Superior temporal gyrus (tissue), 1 donor: ENCODE data around the gene FIBP.
"Not testable (repeated sequence)": the region's sequence is repeated elsewhere in the genome, so short reads cannot be mapped to it uniquely, and the experiment has no call there.

Source experiments
- DNase-seq: peaks from one replicate; pipeline ENCODE4 v3.0.0-alpha.2; 2016; ENCODE audit errors: extremely low spot score

FIBP gene

DNA sequence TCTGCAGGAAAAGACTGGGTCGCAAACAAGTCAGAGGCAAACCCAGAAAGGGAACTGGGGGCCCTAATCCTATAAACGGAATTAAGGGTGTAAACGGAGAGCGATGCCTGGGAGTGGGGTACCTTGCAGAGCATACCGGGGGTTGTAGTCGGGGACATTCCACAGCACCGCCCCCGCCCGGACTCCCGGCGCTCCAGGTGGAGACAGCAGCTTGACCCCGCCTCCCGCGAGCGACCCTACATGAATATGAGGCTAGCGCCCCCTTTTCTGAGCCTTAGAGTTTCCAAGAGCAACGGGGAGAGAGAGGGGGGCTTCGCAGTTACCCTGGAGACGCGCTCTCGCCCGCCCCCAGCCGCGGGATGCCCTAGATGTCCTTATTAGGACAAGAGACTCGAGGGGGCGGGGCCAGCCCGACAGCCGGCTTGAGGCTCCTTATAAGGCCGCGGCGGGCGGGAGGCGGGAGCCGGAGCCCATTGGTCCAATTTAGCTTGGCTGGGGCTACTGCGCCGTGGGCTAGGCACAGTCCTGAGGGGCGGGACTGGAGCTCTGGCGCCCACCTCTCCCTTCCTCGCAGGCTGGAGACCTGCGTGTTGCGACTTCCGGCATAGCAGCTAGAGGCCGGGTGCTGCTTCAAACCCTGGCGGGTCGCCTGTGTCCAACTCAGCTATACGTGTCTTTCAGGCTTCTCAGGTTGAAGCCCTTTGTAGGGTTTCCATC, 29.0 kb downstream of the FIBP start:
- DNase-seq = peak; percentile 96

GRCh38 chr11:65858681-65859087, 29.6 kb downstream of the FIBP start:
- no peak for DNase-seq

DNA sequence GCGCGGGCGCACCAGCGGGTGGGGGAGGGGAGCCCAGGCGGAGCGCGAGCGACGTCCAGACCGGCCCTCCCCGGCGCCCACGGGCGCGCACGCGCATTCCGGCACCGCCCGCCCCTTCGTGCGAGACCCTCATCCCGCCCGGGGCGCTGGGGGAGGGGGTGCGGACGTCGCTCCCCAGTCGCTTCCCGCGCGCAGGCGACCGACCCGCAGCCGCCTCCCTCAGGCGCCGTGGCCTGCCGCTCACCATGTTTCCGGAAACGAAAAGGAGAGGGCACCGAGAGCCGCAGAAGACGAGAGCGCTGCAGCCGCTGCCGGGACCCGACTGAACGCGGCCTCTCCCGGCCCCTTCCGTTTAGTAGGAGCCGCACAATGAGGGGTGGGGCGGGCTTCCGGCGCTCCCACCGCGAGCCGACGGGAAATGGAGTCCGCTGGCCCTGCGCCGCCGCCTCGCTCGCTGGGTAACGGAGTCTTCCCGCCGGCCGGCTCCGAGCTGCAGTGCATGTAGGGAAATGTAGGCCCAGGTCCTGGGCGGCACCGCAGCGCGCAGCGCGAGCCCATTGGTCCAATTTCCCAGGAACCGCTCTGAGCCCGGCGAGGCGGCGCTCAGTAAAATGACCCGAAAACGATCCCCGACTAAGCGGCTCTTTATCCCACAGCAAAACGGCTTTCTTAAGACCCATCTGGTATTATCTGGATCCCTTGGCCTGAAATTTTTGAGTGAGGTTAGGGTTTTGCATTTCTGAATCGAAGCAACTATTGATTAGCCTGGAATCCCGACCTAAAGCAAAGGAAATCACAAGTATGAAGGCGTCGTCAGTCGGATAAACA, 30.2 kb downstream of the FIBP start, which contains the start of gene CFL1:
TSS of gene CFL1 (minus strand) at position 328 of the 828 bp plus-strand sequence. CDS start at position 247, 81 bp downstream.
- peak; percentile 96 for DNase-seq

GRCh38 chr11:65857500-65857852, 30.8 kb downstream of the FIBP start:
- peak; percentile 35 for DNase-seq

- peak; percentile 72 for DNase-seq
Observed at GRCh38 chr11:65856689-65857499, 31.4 kb downstream of the FIBP start.

- DNase-seq = no peak
Observed at GRCh38 chr11:65855927-65856363, 32.3 kb downstream of the FIBP start.

- DNase-seq = no peak
Observed at GRCh38 chr11:65854852-65855837, 33.1 kb downstream of the FIBP start.

GRCh38 chr11:65854161-65854592, 34.1 kb downstream of the FIBP start:
- DNase-seq = no peak

- DNase-seq = no peak
Observed at GRCh38 chr11:65853246-65853979, 34.9 kb downstream of the FIBP start.

DNA sequence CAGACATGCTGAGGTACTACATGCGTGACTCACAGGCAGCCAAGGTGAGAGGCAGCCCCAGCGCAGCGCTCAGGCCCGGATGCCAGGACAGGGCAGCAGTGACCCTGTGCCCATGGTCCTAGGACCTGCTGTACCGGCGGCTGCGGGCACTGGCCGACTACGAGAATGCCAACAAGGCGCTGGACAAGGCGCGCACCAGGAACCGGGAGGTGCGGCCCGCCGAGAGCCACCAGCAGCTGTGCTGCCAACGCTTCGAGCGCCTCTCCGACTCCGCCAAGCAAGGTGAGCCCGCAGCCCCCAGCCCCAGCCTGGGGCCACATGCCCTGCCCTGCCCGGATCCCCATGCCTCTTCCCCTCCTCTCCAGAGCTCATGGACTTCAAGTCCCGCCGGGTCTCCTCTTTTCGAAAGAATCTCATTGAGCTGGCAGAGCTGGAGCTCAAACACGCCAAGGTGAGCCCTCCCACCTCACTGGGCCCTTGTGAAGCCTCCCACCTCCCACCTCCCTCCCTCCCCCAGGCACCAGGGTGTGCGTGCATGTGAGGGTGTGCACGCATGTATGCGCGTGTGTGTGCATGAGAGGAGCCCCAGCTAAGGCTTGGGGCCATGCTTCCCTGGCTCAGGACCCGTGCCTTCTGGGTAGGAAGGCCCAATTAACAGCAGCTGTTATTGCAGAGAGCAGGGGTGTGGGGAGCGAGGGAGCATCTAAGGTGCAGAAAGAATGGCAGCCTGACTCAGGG, 35.6 kb downstream of the FIBP start:
- DNase-seq = no peak

- DNase-seq = no peak
Observed at GRCh38 chr11:65851811-65852507, 36.3 kb downstream of the FIBP start.

GRCh38 chr11:65851083-65851579, 37.1 kb downstream of the FIBP start:
- DNase-seq = no peak

- no peak for DNase-seq
Observed at GRCh38 chr11:65850217-65851082, 37.8 kb downstream of the FIBP start.

DNA sequence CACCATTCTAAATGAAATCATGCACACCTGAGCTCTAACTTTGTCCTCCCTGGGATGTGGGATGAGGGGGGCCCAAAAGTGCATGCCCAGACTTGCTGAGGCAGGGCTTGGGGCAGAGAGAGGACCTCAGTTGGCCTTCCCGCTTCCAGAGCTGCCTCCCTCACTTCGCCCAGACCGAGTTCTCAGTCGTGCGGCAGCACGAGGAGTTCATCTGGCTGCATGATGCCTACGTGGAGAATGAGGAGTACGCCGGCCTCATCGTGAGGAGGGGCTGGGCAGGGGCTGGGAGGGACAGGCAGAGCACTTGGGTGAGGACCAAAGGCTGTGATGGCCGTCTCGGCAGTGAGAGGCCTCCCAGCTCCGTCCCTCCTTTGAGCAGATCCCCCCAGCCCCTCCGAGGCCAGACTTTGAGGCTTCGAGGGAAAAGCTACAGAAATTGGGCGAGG, 38.5 kb downstream of the FIBP start:
- no peak for DNase-seq

DNA sequence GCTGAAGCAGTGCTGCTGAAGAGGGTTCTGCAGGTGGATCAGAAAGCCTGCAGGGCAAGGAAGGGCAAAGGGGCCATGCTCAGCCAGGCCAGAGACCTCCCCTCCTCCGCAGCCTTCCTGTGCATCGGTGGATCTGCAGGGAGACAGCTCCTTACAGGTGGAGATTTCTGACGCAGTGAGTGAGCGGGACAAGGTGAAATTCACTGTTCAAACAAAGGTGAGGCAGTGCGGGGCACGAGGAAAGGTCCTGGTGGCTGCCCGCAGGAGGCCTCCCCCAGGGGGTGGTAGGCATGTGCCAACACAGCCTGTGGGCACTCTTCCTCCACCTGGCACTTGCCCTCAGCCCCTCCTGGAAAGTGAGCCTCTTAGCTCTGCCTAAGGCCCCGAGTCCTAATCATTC, 38.9 kb downstream of the FIBP start:
- no peak for DNase-seq

- not testable (repeated sequence) for DNase-seq
Observed at GRCh38 chr11:65848693-65849092, 39.6 kb downstream of the FIBP start.

DNA sequence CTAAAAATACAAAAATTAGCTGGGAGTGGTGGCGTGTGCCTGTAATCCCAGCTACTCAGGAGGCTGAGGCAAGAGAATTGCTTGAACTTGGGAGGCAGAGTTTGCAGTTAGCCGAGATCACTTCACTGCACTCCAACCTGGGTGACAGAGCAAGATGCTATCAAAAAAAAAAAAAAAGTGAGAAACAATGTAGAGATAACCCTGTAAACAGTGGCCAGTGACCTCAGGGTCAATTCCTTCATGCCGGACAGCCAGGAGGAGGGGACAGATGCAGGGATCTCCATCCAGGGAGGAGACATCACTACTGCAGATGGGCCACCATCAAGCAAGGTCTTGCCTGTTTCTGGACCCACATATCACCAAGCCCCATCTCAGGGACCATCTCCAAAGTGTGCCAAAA, 40.5 kb downstream of the FIBP start:
- DNase-seq = no peak
